ENCODE results near the gene CASK.

- TF ChIP-seq HMGXB4 (CRISPR knock-in tag; IDR thresholded peaks at IDR 0.05) (no peak), CTCF (IDR thresholded peaks at IDR 0.05) (no peak), FOXK1 (CRISPR knock-in tag; IDR thresholded peaks at IDR 0.05) (no peak), ATF2 (CRISPR knock-in tag; IDR thresholded peaks at IDR 0.05; ENCODE audit: borderline replicate concordance, low read depth) (no peak), ZMAT4 (CRISPR knock-in tag; IDR thresholded peaks at IDR 0.05) (no peak), SOX15 (CRISPR knock-in tag; IDR thresholded peaks at IDR 0.05) (no peak), GRHL2 (CRISPR knock-in tag; IDR thresholded peaks at IDR 0.05; ENCODE audit: insufficient replicate concordance, severe bottlenecking) (no peak), ZNF281 (CRISPR knock-in tag; IDR thresholded peaks at IDR 0.05) (no peak), SMAD4 (CRISPR knock-in tag; IDR thresholded peaks at IDR 0.05) (no peak), ZNF138 (CRISPR knock-in tag; conservative IDR thresholded peaks at IDR 0.05) (no peak), MLX (CRISPR knock-in tag; IDR thresholded peaks at IDR 0.05) (no peak)
Observed at GRCh38 chrX:41600291-41600690, 323.1 kb downstream of the CASK start.

Data from WTC11 (cell line).